Measurements from ENCODE around the gene EHMT1.
A peak's percentile ranks its signal among the peaks of the same experiment; 100 is the strongest.
"Not testable (repeated sequence)": the region's sequence is repeated elsewhere in the genome, so short reads cannot be mapped to it uniquely, and the experiment has no call there.

Gene EHMT1

DNA sequence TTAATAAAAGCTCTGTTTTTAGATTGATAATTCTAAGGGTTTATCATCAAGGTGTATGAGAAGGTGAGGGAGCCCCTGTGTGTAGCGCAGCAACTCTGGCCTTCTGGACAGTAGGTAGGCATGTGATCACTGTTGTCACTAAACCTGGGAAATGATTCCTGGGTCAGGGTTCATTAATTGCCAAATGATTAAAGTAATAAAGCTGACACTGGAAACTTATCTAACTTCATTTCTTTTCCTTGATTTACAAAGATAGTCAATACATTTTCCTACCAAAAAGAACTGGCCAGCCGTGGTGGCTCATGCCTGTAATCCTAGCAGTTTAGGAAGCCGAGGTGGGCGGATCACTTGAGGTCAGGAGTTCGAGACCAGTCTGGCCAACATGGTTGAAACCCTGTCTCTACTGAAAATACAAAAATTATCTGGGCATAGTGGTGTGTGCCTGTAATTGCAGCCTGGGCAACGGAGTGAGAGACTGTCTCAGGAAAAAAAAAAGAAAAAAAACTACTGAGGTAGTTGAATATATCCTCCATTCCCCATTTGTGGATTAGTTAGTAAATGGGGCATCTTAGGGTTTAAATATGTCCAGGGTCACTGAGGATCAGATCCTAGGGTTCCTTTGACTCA lies 2.4 kb downstream of the EHMT1 start:
- no peak for TF ChIP-seq CTCF (IDR thresholded peaks at IDR 0.05; ENCODE audit: low read depth, low read length)
- H3K4me3 ChIP-seq (ENCODE audit: low read depth, low read length) = no peak overlapping the region
- H3K36me3 ChIP-seq = peaks cover 44% of the 10 kb centered on the region
- H3K27me3 ChIP-seq (ENCODE audit: insufficient read depth, low read depth, severe bottlenecking) = no peaks in the 10 kb centered on the region
- H3K27ac ChIP-seq = no peak overlapping the region
- H3K9me3 ChIP-seq (ENCODE audit: severe bottlenecking) = no peaks in the 10 kb centered on the region
- DNase-seq = peak; percentile 30

- not testable (repeated sequence) for H3K4me3 ChIP-seq (ENCODE audit: low read depth, low read length); H3K27ac ChIP-seq; DNase-seq; H3K9me3 ChIP-seq (ENCODE audit: severe bottlenecking); H3K27me3 ChIP-seq (ENCODE audit: insufficient read depth, low read depth, severe bottlenecking)
- peaks cover 34% of the 10 kb centered on the region for H3K36me3 ChIP-seq
Observed at GRCh38 chr9:137622211-137622610, 3.4 kb downstream of the EHMT1 start.

- Histone ChIP-seq H3K27me3 (ENCODE audit: insufficient read depth, low read depth, severe bottlenecking) (no peaks in the 10 kb centered on the region), H3K27ac (no peak overlapping the region), H3K4me3 (ENCODE audit: low read depth, low read length) (no peak overlapping the region), H3K9me3 (ENCODE audit: severe bottlenecking) (no peaks in the 10 kb centered on the region), H3K36me3 (peaks cover 17% of the 10 kb centered on the region)
- no peak for TF ChIP-seq CTCF (IDR thresholded peaks at IDR 0.05; ENCODE audit: low read depth, low read length)
- DNase-seq = no peak
Observed at GRCh38 chr9:137626464-137626863, 7.7 kb downstream of the EHMT1 start.

DNA sequence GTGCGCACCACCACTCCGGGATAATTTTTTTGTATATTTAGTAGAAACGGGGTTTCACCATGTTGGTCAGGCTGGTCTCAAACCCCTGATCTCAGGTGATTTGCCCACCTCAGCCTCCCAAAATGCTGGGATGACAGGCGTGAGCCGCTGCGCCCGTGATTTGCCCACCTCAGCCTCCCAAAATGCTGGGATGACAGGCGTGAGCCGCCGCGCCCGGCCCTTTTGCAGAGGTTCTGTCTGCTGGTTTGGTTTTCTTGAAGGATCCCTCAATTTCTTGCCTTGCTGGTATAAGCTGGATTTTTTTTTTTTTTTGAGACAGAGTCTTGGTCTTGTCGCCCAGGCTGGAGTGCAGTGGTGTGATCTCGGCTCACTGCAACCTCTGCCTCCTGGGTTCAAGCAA lies 8.6 kb downstream of the EHMT1 start:
- H3K27ac ChIP-seq; H3K4me3 ChIP-seq (ENCODE audit: low read depth, low read length); DNase-seq; H3K27me3 ChIP-seq (ENCODE audit: insufficient read depth, low read depth, severe bottlenecking); H3K9me3 ChIP-seq (ENCODE audit: severe bottlenecking): not testable (repeated sequence)
- peaks cover 14% of the 10 kb centered on the region for H3K36me3 ChIP-seq

DNA sequence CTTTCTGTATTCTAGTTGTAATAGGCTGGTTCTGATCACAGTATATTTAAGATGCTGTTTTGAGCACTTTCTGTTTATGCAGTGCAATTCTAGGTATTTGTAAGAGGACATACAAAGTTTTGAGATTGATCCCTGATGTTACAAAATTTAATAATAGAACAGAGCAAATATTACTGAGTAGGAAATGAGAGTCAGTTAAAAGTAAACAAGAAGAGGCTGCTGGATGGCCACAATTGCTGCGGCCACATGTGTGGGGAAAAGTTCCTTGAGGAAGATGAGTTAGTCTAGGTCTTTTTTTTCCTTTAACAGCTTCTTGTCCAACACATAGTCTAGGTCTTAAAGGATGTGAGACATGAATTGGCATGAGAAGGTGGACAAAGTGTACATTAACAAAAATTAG lies 11.3 kb downstream of the EHMT1 start:
- no peak for DNase-seq
- Histone ChIP-seq H3K27me3 (ENCODE audit: insufficient read depth, low read depth, severe bottlenecking) (no peaks in the 10 kb centered on the region), H3K27ac (no peak overlapping the region), H3K9me3 (ENCODE audit: severe bottlenecking) (no peaks in the 10 kb centered on the region), H3K4me3 (ENCODE audit: low read depth, low read length) (no peak overlapping the region), H3K36me3 (peaks cover 5% of the 10 kb centered on the region)
- TF ChIP-seq CTCF (IDR thresholded peaks at IDR 0.05; ENCODE audit: low read depth, low read length) = no peak

GRCh38 chr9:137630679-137631078 lies 11.9 kb downstream of the EHMT1 start:
- Histone ChIP-seq H3K27ac (no peak overlapping the region), H3K36me3 (peaks cover 3% of the 10 kb centered on the region), H3K27me3 (ENCODE audit: insufficient read depth, low read depth, severe bottlenecking) (no peaks in the 10 kb centered on the region), H3K9me3 (ENCODE audit: severe bottlenecking) (no peaks in the 10 kb centered on the region), H3K4me3 (ENCODE audit: low read depth, low read length) (no peak overlapping the region)
- no peak for TF ChIP-seq CTCF (IDR thresholded peaks at IDR 0.05; ENCODE audit: low read depth, low read length)
- DNase-seq = no peak
